ENCODE data around the gene MAP4K2.
"Not testable (repeated sequence)": the region's sequence is repeated elsewhere in the genome, so short reads cannot be mapped to it uniquely, and the experiment has no call there.

MAP4K2 gene

GRCh38 chr11:64817476-64817875 lies 14.5 kb upstream of the MAP4K2 start:
- no peak overlapping the region for H3K4me3 Mint-ChIP-seq
- ATAC-seq (replicated peaks; ENCODE audit: extremely low read depth, poor library complexity, severe bottlenecking) (no peak), DNase-seq (ENCODE audit: low spot score in 2 of 2) (no peak)
- H3K27me3 Mint-ChIP-seq, result no peaks in the 10 kb centered on the region
- H3K9me3 Mint-ChIP-seq, result no peaks in the 10 kb centered on the region
- no peaks in the 10 kb centered on the region for H3K36me3 Mint-ChIP-seq (ENCODE audit: insufficient read depth)
- no peaks in the 10 kb centered on the region for H3K4me1 Mint-ChIP-seq
- H3K27ac Mint-ChIP-seq (ENCODE audit: low read depth), result no peak overlapping the region

GRCh38 chr11:64815433-64815832 lies 12.4 kb upstream of the MAP4K2 start:
- H3K27ac Mint-ChIP-seq (ENCODE audit: low read depth); ATAC-seq (replicated peaks; ENCODE audit: extremely low read depth, poor library complexity, severe bottlenecking); DNase-seq (ENCODE audit: low spot score in 2 of 2); H3K27me3 Mint-ChIP-seq; H3K4me3 Mint-ChIP-seq; H3K9me3 Mint-ChIP-seq; H3K36me3 Mint-ChIP-seq (ENCODE audit: insufficient read depth); H3K4me1 Mint-ChIP-seq: not testable (repeated sequence)

- no peak overlapping the region for H3K4me3 Mint-ChIP-seq
- no peaks in the 10 kb centered on the region for H3K9me3 Mint-ChIP-seq
Measured at GRCh38 chr11:64814712-64815187, 11.7 kb upstream of the MAP4K2 start.

GRCh38 chr11:64813826-64814225 lies 10.8 kb upstream of the MAP4K2 start:
- Mint-ChIP-seq H3K36me3 (ENCODE audit: insufficient read depth) (peaks cover 4% of the 10 kb centered on the region), H3K27me3 (no peaks in the 10 kb centered on the region), H3K27ac (ENCODE audit: low read depth) (no peak overlapping the region), H3K9me3 (no peaks in the 10 kb centered on the region), H3K4me1 (peaks cover 19% of the 10 kb centered on the region), H3K4me3 (no peak overlapping the region)
- DNase-seq (ENCODE audit: low spot score in 2 of 2), result no peak
- no peak for ATAC-seq (replicated peaks; ENCODE audit: extremely low read depth, poor library complexity, severe bottlenecking)

More at GRCh38 chr11:64814712-64815187, 11.7 kb upstream of the MAP4K2 start:
- no peaks in the 10 kb centered on the region for H3K27me3 Mint-ChIP-seq
- peaks cover 4% of the 10 kb centered on the region for H3K36me3 Mint-ChIP-seq (ENCODE audit: insufficient read depth)
- ATAC-seq (replicated peaks; ENCODE audit: extremely low read depth, poor library complexity, severe bottlenecking) (no peak), DNase-seq (ENCODE audit: low spot score in 2 of 2) (no peak)
- peaks cover 12% of the 10 kb centered on the region for H3K4me1 Mint-ChIP-seq
- H3K27ac Mint-ChIP-seq (ENCODE audit: low read depth), result no peak overlapping the region

- H3K9me3 Mint-ChIP-seq, result no peaks in the 10 kb centered on the region
- H3K4me1 Mint-ChIP-seq, result peaks cover 31% of the 10 kb centered on the region
- H3K4me3 Mint-ChIP-seq, result peak overlapping the region; percentile 97
- peak overlapping the region; percentile 95 for H3K27ac Mint-ChIP-seq (ENCODE audit: low read depth)
- ATAC-seq (replicated peaks; ENCODE audit: extremely low read depth, poor library complexity, severe bottlenecking) (peak; percentile 87), DNase-seq (ENCODE audit: low spot score in 2 of 2) (peak; percentile 36 to 54)
- H3K36me3 Mint-ChIP-seq (ENCODE audit: insufficient read depth), result peaks cover 12% of the 10 kb centered on the region
- H3K27me3 Mint-ChIP-seq, result no peaks in the 10 kb centered on the region
Measured at GRCh38 chr11:64810891-64811272, 7.9 kb upstream of the MAP4K2 start.

- peak; percentile 54 to 64 for DNase-seq (ENCODE audit: low spot score in 2 of 2)
- H3K4me3 Mint-ChIP-seq, result peak within 1 kb of the TSS; percentile 97
- peak; percentile 84 for ATAC-seq (replicated peaks; ENCODE audit: extremely low read depth, poor library complexity, severe bottlenecking)
- H3K27me3 Mint-ChIP-seq, result no peaks in the 10 kb centered on the region
- H3K27ac Mint-ChIP-seq (ENCODE audit: low read depth), result peak within 1 kb of the TSS; percentile 95
- H3K36me3 Mint-ChIP-seq (ENCODE audit: insufficient read depth), result peaks cover 14% of the 10 kb centered on the region
- no peaks in the 10 kb centered on the region for H3K9me3 Mint-ChIP-seq
- peaks cover 31% of the 10 kb centered on the region for H3K4me1 Mint-ChIP-seq
Measured at GRCh38 chr11:64810271-64810890, 7.4 kb upstream of the MAP4K2 start, which contains the start of gene MEN1. MEN1 (minus strand) TSS chr11:64810551; CDS start chr11:64810109, 442 bp downstream.

- Mint-ChIP-seq H3K9me3 (no peaks in the 10 kb centered on the region), H3K36me3 (ENCODE audit: insufficient read depth) (peaks cover 14% of the 10 kb centered on the region), H3K4me1 (peaks cover 31% of the 10 kb centered on the region), H3K4me3 (peak overlapping the region; percentile 97), H3K27ac (ENCODE audit: low read depth) (peak overlapping the region; percentile 95), H3K27me3 (no peaks in the 10 kb centered on the region)
- ATAC-seq (replicated peaks; ENCODE audit: extremely low read depth, poor library complexity, severe bottlenecking) (peak; percentile 2), DNase-seq (ENCODE audit: low spot score in 2 of 2) (no peak)
Measured at GRCh38 chr11:64809781-64810241, 6.8 kb upstream of the MAP4K2 start.

- no peaks in the 10 kb centered on the region for H3K27me3 Mint-ChIP-seq
- H3K4me1 Mint-ChIP-seq, result peaks cover 39% of the 10 kb centered on the region
- peaks cover 15% of the 10 kb centered on the region for H3K36me3 Mint-ChIP-seq (ENCODE audit: insufficient read depth)
- no peaks in the 10 kb centered on the region for H3K9me3 Mint-ChIP-seq
- H3K27ac Mint-ChIP-seq (ENCODE audit: low read depth), result no peak overlapping the region
- DNase-seq (ENCODE audit: low spot score in 2 of 2) (no peak), ATAC-seq (replicated peaks; ENCODE audit: extremely low read depth, poor library complexity, severe bottlenecking) (no peak)
- no peak overlapping the region for H3K4me3 Mint-ChIP-seq
Measured at GRCh38 chr11:64805481-64805880, 2.5 kb upstream of the MAP4K2 start.

- H3K36me3 Mint-ChIP-seq (ENCODE audit: insufficient read depth), result peaks cover 14% of the 10 kb centered on the region
- no peak for DNase-seq (ENCODE audit: low spot score in 2 of 2)
Measured at GRCh38 chr11:64804346-64805210, 1.6 kb upstream of the MAP4K2 start.

GRCh38 chr11:64803846-64804345 lies 882 bp upstream of the MAP4K2 start:
- Mint-ChIP-seq H3K27ac (ENCODE audit: low read depth) (peak overlapping the region; percentile 94), H3K36me3 (ENCODE audit: insufficient read depth) (peaks cover 15% of the 10 kb centered on the region), H3K27me3 (no peaks in the 10 kb centered on the region), H3K4me3 (peak overlapping the region; percentile 81), H3K4me1 (peaks cover 27% of the 10 kb centered on the region), H3K9me3 (no peaks in the 10 kb centered on the region)
- ATAC-seq (replicated peaks; ENCODE audit: extremely low read depth, poor library complexity, severe bottlenecking), result no peak
- no peak for DNase-seq (ENCODE audit: low spot score in 2 of 2)

More at GRCh38 chr11:64804346-64805210, 1.6 kb upstream of the MAP4K2 start:
- Mint-ChIP-seq H3K27ac (ENCODE audit: low read depth) (peak overlapping the region; percentile 94), H3K9me3 (no peaks in the 10 kb centered on the region), H3K27me3 (no peaks in the 10 kb centered on the region), H3K4me3 (peak overlapping the region; percentile 81), H3K4me1 (peaks cover 30% of the 10 kb centered on the region)
- no peak for ATAC-seq (replicated peaks; ENCODE audit: extremely low read depth, poor library complexity, severe bottlenecking)

GRCh38 chr11:64802370-64803157 lies 450 bp downstream of the MAP4K2 start:
- Mint-ChIP-seq H3K9me3 (no peaks in the 10 kb centered on the region), H3K4me1 (peaks cover 25% of the 10 kb centered on the region), H3K27me3 (no peaks in the 10 kb centered on the region), H3K4me3 (peak overlapping the region; percentile 81), H3K36me3 (ENCODE audit: insufficient read depth) (peaks cover 16% of the 10 kb centered on the region), H3K27ac (ENCODE audit: low read depth) (peak overlapping the region; percentile 61)
- peak; percentile 38 for ATAC-seq (replicated peaks; ENCODE audit: extremely low read depth, poor library complexity, severe bottlenecking)
- peak in 1 of 2 donors; percentile 29 for DNase-seq (ENCODE audit: low spot score in 2 of 2)

All from central memory CD8-positive, alpha-beta T cell (primary cell).